ENCODE data around the gene TMPRSS4.

The TMPRSS4 gene

DNA sequence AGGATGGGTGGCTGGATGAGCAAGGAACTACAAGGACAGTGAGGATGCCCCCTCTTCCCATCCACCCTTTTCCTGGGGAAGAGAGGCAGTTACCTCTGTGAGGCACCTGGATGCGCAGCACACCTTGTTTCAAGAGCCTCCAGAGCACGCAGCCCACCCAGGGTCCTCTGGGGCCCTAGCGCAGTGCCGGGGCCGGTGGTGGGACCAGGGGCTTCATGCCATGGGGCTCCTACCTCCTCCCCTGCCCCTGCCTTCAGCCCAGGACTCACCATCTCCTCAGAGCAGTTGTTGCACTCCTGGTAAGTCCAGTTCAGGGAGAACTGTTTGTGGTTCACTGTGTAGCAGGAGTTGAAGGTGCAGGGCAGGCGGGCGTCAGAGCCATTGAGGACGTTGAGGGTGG lies 91.4 kb downstream of the TMPRSS4 start:
- Histone ChIP-seq H3K9ac (ENCODE audit: low read length) (no peak overlapping the region), H3K27ac (ENCODE audit: low read length) (no peak overlapping the region)

DNA sequence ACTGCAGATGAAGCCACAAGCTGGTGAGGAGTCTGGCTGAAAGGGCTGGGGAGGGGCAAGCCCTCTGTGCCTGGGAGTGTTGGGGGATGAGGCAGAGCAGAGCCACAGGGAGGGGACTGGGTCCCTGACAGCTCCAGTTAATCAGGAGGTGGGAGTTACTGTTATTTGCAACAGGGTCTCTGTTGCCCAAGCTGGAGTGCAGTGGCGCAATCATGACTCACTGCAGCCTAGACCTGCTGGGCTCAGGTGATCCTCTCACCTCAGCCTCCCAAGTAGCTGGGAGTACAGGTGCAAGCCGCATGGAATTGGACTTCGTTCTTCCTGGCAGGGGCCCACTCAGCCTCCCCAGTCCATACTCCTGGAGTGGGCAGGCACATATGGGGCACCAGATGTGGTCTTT lies 91.9 kb downstream of the TMPRSS4 start:
- H3K4me1 ChIP-seq (ENCODE audit: low read length) = no peaks in the 10 kb centered on the region
- no peak overlapping the region for H3K4me2 ChIP-seq (ENCODE audit: low read depth, low read length)
- no peak overlapping the region for H3K4me3 ChIP-seq (ENCODE audit: low read length)
- no peaks in the 10 kb centered on the region for H3F3A ChIP-seq (ENCODE audit: insufficient read depth, low read length)
- H3K27me3 ChIP-seq (replicated peaks; ENCODE audit: insufficient read depth, low read length) = peaks cover 91% of the 10 kb centered on the region
- H4K20me1 ChIP-seq (ENCODE audit: insufficient read depth, low read length) = no peaks in the 10 kb centered on the region
- TF ChIP-seq, protein P1, sequence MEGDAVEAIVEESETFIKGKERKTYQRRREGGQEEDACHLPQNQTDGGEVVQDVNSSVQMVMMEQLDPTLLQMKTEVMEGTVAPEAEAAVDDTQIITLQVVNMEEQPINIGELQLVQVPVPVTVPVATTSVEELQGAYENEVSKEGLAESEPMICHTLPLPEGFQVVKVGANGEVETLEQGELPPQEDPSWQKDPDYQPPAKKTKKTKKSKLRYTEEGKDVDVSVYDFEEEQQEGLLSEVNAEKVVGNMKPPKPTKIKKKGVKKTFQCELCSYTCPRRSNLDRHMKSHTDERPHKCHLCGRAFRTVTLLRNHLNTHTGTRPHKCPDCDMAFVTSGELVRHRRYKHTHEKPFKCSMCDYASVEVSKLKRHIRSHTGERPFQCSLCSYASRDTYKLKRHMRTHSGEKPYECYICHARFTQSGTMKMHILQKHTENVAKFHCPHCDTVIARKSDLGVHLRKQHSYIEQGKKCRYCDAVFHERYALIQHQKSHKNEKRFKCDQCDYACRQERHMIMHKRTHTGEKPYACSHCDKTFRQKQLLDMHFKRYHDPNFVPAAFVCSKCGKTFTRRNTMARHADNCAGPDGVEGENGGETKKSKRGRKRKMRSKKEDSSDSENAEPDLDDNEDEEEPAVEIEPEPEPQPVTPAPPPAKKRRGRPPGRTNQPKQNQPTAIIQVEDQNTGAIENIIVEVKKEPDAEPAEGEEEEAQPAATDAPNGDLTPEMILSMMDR (IDR thresholded peaks at IDR 0.05; ENCODE audit: low read length) = no peak
- no peak for TF ChIP-seq EZH2 (optimal IDR thresholded peaks at IDR 0.05; ENCODE audit: low read depth, low read length)
- TF ChIP-seq EZH2phosphoT487 (IDR thresholded peaks at IDR 0.05; ENCODE audit: low read length) = no peak
- no peaks in the 10 kb centered on the region for H3K79me2 ChIP-seq (ENCODE audit: low read length)
- no peak for DNase-seq
- no peaks in the 10 kb centered on the region for H3K9me3 ChIP-seq (replicated peaks; ENCODE audit: insufficient read depth, low read length)
- no peaks in the 10 kb centered on the region for H3K9me2 ChIP-seq (replicated peaks; ENCODE audit: insufficient read depth, low read length)
- H3K27ac ChIP-seq (ENCODE audit: low read length) = no peak overlapping the region
- no peaks in the 10 kb centered on the region for H3K36me3 ChIP-seq (replicated peaks; ENCODE audit: insufficient read depth, low read length)
- H3K9ac ChIP-seq (ENCODE audit: low read length) = no peak overlapping the region
- no peak overlapping the region for H2AFZ ChIP-seq (ENCODE audit: low read length)

More for the DNA sequence above, 91.4 kb downstream of the TMPRSS4 start:
- Histone ChIP-seq H2AFZ (ENCODE audit: low read length) (no peak overlapping the region), H3F3A (ENCODE audit: insufficient read depth, low read length) (no peaks in the 10 kb centered on the region), H3K4me1 (ENCODE audit: low read length) (no peaks in the 10 kb centered on the region), H3K4me2 (ENCODE audit: low read depth, low read length) (no peak overlapping the region), H3K27me3 (replicated peaks; ENCODE audit: insufficient read depth, low read length) (peaks cover 92% of the 10 kb centered on the region), H3K9me3 (replicated peaks; ENCODE audit: insufficient read depth, low read length) (no peaks in the 10 kb centered on the region), H3K79me2 (ENCODE audit: low read length) (no peaks in the 10 kb centered on the region), H3K9me2 (replicated peaks; ENCODE audit: insufficient read depth, low read length) (no peaks in the 10 kb centered on the region), H3K36me3 (replicated peaks; ENCODE audit: insufficient read depth, low read length) (no peaks in the 10 kb centered on the region), H4K20me1 (ENCODE audit: insufficient read depth, low read length) (no peaks in the 10 kb centered on the region), H3K4me3 (ENCODE audit: low read length) (no peak overlapping the region)
- no peak for TF ChIP-seq EZH2 (optimal IDR thresholded peaks at IDR 0.05; ENCODE audit: low read depth, low read length)
- no peak for TF ChIP-seq EZH2phosphoT487 (IDR thresholded peaks at IDR 0.05; ENCODE audit: low read length)
- TF ChIP-seq, protein P1 (IDR thresholded peaks at IDR 0.05; ENCODE audit: low read length) = no peak
- DNase-seq = no peak

DNA sequence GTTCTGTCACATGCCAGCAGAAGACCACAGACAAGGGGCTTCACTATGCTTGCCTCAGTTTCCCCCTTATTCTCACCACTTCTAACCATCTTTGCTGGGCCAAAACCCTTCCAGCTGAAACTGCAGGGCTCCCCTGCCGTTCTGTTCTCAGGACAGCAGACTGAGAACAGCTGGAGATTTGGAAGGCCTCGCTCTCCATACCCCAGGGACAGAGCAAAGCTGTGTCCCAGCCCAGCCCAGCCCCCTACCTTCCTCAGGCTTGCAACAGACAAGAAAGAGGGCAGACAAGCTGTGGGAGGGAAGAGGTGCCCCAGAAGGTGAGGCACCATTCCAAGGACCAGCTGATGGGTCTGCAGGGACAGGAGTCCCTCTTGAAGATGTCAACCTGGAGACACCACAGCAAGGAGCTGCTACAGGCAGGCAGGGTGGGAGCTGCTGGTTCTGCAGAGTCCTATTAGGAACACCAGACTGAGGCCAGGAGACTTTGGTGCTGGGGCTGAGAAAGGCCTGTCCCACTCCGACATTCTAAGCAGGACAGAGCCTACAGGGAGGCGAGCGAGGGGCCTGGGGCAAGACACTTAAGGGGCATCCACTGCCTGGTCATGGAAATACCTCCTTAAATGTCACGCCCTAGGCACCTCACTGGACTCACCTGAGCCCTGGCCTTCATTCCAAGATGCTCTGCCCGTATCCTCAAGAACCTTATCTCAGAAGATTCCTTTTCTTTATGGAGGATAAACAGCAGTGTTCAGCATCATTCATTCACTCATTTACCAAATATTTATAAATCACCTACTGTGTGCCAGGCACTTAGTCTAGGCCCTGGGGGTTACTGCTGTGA lies 92.6 kb downstream of the TMPRSS4 start:
- H4K20me1 ChIP-seq (ENCODE audit: insufficient read depth, low read length) = no peaks in the 10 kb centered on the region
- DNase-seq = no peak
- no peaks in the 10 kb centered on the region for H3K79me2 ChIP-seq (ENCODE audit: low read length)
- peaks cover 87% of the 10 kb centered on the region for H3K27me3 ChIP-seq (replicated peaks; ENCODE audit: insufficient read depth, low read length)
- no peaks in the 10 kb centered on the region for H3K36me3 ChIP-seq (replicated peaks; ENCODE audit: insufficient read depth, low read length)
- no peaks in the 10 kb centered on the region for H3K4me1 ChIP-seq (ENCODE audit: low read length)
- no peak overlapping the region for H3K4me3 ChIP-seq (ENCODE audit: low read length)
- TF ChIP-seq, protein P1 (IDR thresholded peaks at IDR 0.05; ENCODE audit: low read length) = no peak
- TF ChIP-seq EZH2 (optimal IDR thresholded peaks at IDR 0.05; ENCODE audit: low read depth, low read length) (no peak), EZH2phosphoT487 (IDR thresholded peaks at IDR 0.05; ENCODE audit: low read length) (no peak)
- H3K9me2 ChIP-seq (replicated peaks; ENCODE audit: insufficient read depth, low read length) = no peaks in the 10 kb centered on the region
- no peak overlapping the region for H3K9ac ChIP-seq (ENCODE audit: low read length)
- H3K27ac ChIP-seq (ENCODE audit: low read length) = no peak overlapping the region
- no peak overlapping the region for H3K4me2 ChIP-seq (ENCODE audit: low read depth, low read length)
- H2AFZ ChIP-seq (ENCODE audit: low read length) = no peak overlapping the region
- H3K9me3 ChIP-seq (replicated peaks; ENCODE audit: insufficient read depth, low read length) = no peaks in the 10 kb centered on the region
- no peaks in the 10 kb centered on the region for H3F3A ChIP-seq (ENCODE audit: insufficient read depth, low read length)
